Measurements from ENCODE around the gene MAMDC2. TPM values are rescaled to one million over a fixed set of nuclear protein-coding genes. Genes with fewer than 3 reads are reported as not detected.

MAMDC2 gene
- total and polyA plus RNA-seq, 2 of the 4 experiments (the other 2 are of a cell fraction), result 5.0 to 5.2 TPM

GRCh38 chr9:70165006-70165602, 121.5 kb downstream of the MAMDC2 start:
- Histone ChIP-seq H3K79me1 (ENCODE audit: low read depth in 1 of 2, low read length in 2 of 2) (0 out of 4 replicates have a peak, but pooled peaks cover 0 to 3% of the 10 kb centered on the region in 2 experiments), H3K4me3 (ENCODE audit: insufficient read depth, low read depth, low read length) (no peak overlapping the region), H3K4me1 (ENCODE audit: control insufficient read depth, insufficient read depth, low read length) (peaks cover 10% of the 10 kb centered on the region), H3K56ac (ENCODE audit: extremely low read depth, insufficient read depth, low read length) (no peak overlapping the region), H4K5ac (ENCODE audit: low read depth, low read length) (no peak overlapping the region), H3K23ac (ENCODE audit: low read depth, low read length) (no peak overlapping the region), H3K9me3 (ENCODE audit: control insufficient read depth, insufficient read depth, low read length) (no peaks in the 10 kb centered on the region), H2BK5ac (ENCODE audit: low read depth, low read length, poor library complexity, severe bottlenecking) (no peak overlapping the region), H2BK120ac (ENCODE audit: low read depth, low read length) (peak overlapping the region; percentile 44), H3K4me2 (ENCODE audit: low read depth, low read length) (0 out of 2 replicates have a peak overlapping the region, but pooled peaks have one; percentile 8), H2BK20ac (ENCODE audit: low read depth, low read length) (peak overlapping the region; percentile 68; the same call in 1 of the 2 replicates), H2AFZ (replicated peaks; ENCODE audit: low read length, poor library complexity) (peak overlapping the region; percentile 24), H4K91ac (ENCODE audit: insufficient read depth, low read depth, low read length) (no peak overlapping the region; the same call in 1 of the 2 replicates), H3K18ac (ENCODE audit: low read depth, low read length) (no peak overlapping the region), H3K9ac (ENCODE audit: low read depth, low read length) (no peak overlapping the region), H3K27ac (ENCODE audit: insufficient read depth, low read length) (no peak overlapping the region), H2AK9ac (replicated peaks; ENCODE audit: low read depth, low read length, poor library complexity) (peak overlapping the region; percentile 30), H4K20me1 (ENCODE audit: insufficient read depth, low read length) (no peaks in the 10 kb centered on the region), H4K8ac (ENCODE audit: low read depth in 2 of 2, low read length in 2 of 2) (peak overlapping the region; percentile 12 to 32; a peak in 1 of 4 replicates), H3K27me3 (ENCODE audit: control insufficient read depth, insufficient read depth, low read length) (no peaks in the 10 kb centered on the region), H3K9me1 (ENCODE audit: insufficient read depth, low read length) (peaks cover 4% of the 10 kb centered on the region), H2BK15ac (ENCODE audit: low read depth, low read length) (peak overlapping the region; percentile 61; the same call in 1 of the 3 replicates), H3K36me3 (ENCODE audit: control insufficient read depth, insufficient read depth, low read length) (no peaks in the 10 kb centered on the region), H3K14ac (replicated peaks; ENCODE audit: low read depth, low read length) (peak overlapping the region; percentile 43; the same call in 1 of the 2 replicates), H3K4ac (ENCODE audit: low read depth, low read length) (0 out of 2 replicates have a peak overlapping the region, but pooled peaks have one; percentile 6), H2AK5ac (ENCODE audit: low read depth, low read length) (no peak overlapping the region)
- ATAC-seq (ENCODE audit: low read depth) (peak; percentile 82), DNase-seq (peak; percentile 41)
- CTCF ChIA-PET, result no interaction called here
- POLR2A ChIA-PET (ENCODE audit: unreplicated experiment), result no interaction called here
- BruUV-seq (replicated peaks), result no TSS peak
- WGBS, 2 experiments (ENCODE audit: extremely low coverage in 2 of 2, insufficient read length in 1 of 2), result no CpG with 5 or more reads among the region's 6 CpGs
- dilution Hi-C loops (cut with HindIII; ENCODE audit: low sequenced_read_pairs, unreplicated experiment) (no loop called here), in situ Hi-C loops (cut with MboI; ENCODE audit: low sequenced_read_pairs) (no loop called here), intact Hi-C loops (cut with micrococcal nuclease) (no loop called here)
- TF ChIP-seq NFE2L2 (IDR thresholded peaks at IDR 0.05; ENCODE audit: low read depth, low read length) (no peak), FOS (IDR thresholded peaks at IDR 0.05; ENCODE audit: low read depth, low read length) (no peak)

All from IMR-90 (cell line).